Dermis microvascular lymphatic vessel endothelial cell (primary cell): ENCODE data around the gene MYL3. TPM values are rescaled to one million over a fixed set of nuclear protein-coding genes. Genes with fewer than 3 reads are reported as not detected.

Experiments used
- DNase-seq, 2 donors: peaks; one replicate each; pipeline versions ENCODE4 v3.0.0 to v3.0.0-alpha.2; 2010; ENCODE audit warnings: low read depth in 2 of 2
- total RNA-seq: library from RNA; depleted of rRNA; stranded (reverse); fragments of >200 nt; gene quantifications from 2 replicates; pipeline ENCODE4 v1.2.1, GENCODE V29; 2014

Gene MYL3
- total RNA-seq, 1 donor from 2014 or later = not detected

DNA sequence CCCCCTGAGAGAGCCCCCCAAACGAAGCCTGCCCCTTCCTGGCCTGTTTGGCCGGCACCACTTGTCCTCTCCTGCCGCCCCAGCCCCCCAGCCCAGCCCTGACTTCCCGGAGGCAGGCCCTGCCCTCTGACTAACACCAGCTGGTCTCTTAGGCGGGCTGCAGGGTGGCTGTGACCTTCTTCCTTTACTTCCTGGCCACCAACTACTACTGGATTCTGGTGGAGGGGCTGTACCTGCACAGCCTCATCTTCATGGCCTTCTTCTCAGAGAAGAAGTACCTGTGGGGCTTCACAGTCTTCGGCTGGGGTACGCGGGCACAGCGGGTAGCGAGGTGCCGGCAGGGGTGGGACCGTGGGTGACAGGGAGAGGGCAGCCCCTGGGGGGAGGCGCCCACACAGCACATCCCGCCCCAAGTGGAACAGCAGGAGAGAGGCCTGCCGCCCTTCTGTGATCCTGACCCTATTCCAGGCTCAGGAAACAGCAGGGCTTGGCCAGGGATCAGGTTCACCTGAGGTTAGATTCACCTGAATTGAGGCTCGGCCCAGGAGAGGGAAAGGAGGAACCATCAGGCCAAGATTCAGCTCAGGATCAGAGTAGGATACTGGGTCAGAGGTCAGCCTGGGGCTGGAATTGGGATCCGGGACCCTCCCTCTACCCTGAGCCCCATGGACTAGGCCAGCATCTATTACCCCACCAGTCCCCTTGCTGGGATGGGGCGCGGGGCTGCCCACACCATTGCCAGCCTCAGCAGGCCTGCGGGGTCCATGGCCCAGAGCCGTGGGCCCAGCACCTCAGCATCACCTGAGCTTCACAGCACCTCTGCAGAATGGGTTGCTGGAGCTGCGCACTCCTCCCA is 36.1 kb upstream of the MYL3 start:
- DNase-seq = no peak

DNA sequence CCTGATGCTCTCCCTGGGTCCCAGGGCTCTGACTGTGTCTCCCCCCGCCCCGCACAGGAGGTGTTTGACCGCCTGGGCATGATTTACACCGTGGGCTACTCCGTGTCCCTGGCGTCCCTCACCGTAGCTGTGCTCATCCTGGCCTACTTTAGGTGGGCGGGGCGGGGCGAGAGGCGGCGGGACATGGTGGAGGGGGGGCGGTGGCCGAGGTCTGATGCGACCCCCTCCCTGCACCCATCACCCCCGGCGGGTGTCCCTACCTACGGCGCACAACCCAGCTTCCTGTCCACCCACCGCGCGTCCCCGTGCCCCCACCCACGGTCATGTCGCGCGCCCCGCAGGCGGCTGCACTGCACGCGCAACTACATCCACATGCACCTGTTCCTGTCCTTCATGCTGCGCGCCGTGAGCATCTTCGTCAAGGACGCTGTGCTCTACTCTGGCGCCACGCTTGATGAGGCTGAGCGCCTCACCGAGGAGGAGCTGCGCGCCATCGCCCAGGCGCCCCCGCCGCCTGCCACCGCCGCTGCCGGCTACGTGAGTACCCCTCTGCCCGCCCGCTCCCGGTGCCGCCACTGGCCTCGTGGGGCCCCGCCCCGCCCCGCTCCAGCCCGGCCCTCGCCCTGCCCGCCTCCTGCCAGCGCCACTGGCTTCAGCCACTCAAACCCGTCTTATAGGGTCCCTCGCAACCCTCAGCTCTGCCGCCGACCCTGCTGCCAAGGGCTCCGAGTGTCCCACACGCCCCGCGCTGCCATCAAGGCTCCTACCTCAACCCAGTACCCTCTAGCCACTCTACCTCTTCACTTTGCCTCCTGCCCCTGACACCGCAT is 35.3 kb upstream of the MYL3 start:
- no peak for DNase-seq

DNA sequence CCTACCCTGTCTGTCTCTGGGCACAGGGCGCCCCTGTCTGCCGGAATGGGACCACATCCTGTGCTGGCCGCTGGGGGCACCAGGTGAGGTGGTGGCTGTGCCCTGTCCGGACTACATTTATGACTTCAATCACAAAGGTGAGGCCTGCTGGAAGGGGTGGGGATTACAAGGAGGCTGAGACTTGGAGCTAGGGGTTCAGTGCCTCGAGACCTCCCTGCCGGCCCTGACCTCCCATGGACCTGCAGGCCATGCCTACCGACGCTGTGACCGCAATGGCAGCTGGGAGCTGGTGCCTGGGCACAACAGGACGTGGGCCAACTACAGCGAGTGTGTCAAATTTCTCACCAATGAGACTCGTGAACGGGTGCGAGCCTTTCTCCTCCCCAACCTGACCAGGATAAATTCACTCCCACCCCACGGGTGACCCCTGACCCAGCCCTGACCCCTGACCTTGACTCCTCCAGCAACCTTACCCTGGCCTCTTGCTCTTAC is 34.6 kb upstream of the MYL3 start:
- no peak for DNase-seq

DNA sequence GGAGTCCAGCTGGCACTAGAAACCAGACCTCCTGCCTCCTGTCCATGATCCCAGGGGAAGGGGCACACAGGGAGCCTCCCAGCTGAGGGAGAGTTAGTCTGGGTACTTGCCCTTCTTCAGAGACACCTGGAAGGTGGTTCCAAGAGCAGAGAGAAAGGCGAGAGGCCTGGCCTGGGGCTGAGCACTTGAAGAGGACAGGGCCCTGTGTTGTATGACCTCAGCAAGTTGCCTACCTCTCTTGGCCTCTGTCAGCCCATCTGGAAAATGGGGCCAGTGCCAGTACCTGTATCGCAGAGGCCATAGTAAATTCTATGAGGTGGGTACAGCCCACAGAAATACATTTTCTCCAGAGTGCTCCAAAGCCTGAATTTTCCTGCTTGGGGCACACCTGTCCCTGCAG is 33.8 kb upstream of the MYL3 start:
- no peak for DNase-seq

DNA sequence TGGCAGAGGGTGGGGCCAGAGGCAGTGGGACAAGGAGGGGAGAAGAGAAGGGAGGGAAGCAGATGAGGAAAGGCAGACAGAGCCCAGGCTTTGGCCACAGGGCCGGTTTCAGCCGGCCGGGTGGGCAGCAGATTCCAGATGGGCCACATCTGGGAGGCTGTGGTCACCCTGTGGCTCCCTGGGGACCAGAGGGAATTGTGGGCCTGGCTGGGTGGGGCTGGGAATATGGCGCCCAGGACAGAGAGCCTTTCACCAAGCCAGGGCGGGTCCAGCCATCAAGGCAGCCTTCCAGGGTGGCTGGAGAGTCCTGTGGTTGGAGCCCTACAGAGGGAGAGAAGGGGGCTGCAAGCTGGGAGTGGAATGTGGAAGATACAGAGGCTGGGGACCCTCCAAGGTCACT is 33.1 kb upstream of the MYL3 start:
- DNase-seq = no peak

DNA sequence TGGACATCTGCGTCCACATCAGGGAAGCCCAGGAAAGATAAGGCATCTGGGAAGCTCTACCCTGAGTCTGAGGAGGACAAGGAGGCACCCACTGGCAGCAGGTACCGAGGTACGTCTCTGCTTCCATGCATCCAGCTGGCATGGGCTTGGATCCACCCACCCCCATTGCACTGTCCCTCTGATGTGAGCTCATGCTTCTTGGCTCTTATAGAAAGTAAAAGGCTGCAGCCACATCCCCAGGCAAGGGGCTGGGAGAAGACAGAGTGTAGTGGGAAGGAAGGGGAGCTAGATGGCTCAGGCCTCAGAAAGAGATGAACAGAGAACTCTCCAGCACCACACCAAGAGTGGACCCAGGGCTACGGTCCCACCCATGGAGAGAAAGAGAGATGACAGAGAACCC is 32.5 kb upstream of the MYL3 start:
- no peak for DNase-seq

DNA sequence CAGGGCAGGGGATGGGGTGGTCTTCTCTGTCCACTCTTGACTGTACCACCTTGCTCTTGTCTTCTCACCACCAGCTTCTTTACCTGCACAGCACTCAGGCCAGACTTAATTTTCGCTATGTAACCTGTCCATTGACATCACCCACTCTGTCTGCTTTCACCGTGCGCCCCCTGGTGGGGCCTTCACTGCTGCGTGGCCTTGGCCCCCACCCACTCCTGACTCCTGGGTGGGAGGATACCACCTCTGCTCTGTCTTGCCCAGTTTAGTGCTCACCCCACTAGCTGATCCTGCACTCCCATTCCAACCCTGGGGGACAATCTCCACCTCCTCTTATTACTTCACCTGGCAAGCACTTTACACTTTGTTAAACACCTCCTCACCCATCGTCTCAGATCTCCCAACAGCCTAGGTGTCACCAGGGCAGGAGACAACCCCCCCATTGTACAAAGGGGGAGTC is 32.0 kb upstream of the MYL3 start:
- DNase-seq = peak; percentile 26 to 60

DNA sequence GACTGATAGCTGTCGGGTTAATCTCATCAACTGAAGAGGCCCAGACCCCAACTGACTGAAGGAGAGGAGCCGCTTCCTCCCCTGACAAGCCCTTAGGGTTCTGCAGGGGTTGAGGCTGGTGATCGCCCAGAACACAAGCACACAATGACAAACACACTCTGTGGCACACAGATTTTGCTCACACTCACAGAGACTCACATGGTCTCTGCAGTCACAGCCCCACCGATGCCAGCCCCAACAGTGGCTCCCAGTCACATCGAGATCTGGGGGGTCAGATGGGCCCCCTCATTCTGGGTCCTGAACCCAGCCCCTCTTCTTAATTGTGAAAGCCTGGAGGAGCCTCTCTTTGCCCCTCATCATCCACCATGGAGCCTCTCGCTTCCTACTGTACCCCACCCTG is 31.0 kb upstream of the MYL3 start:
- no peak for DNase-seq

DNA sequence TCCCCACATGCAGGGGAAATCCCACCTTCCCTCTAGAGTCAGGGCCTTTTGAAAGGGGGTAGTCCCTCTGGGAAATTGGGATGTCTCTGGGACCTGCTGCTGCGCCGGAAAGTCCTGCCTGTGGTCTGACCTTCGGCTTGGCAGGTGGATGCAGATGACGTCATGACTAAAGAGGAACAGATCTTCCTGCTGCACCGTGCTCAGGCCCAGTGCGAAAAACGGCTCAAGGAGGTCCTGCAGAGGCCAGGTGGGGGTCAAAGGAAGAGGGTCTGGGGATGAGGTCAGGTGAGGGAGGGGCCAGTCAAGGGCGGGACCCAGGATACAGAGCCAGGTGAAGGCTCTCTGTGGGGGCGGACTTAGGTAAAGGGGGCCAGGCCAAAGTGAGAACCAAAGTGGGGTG is 30.5 kb upstream of the MYL3 start:
- DNase-seq = no peak

DNA sequence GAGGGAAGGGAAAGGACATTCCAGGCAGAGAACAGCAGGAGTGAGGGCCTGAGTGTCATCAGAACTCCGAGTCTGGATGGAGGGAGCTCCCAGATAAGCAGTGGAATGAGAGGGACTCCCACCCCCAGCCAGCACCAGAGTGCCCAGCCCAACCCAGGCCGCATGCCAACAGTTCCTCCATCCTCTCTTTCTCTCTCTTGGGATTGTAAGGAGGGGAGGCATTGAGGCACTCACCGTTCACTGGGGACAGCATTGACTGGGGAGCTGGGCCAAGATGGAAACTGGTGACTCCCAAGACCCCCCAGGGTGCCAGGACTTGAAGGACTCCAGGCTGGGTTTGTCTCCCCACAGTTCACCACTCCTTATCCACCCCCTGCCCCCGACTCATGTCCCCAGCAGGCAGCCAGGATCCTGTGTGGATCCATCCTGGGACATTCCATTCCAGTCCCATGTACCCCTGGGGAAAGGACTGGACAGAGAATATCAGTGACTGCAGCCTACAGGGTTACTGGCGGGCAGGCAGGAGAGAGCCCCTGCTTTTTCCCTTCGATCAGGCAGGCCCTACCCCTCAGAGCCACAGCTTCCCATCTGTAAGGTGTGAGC is 30.0 kb upstream of the MYL3 start:
- no peak for DNase-seq

DNA sequence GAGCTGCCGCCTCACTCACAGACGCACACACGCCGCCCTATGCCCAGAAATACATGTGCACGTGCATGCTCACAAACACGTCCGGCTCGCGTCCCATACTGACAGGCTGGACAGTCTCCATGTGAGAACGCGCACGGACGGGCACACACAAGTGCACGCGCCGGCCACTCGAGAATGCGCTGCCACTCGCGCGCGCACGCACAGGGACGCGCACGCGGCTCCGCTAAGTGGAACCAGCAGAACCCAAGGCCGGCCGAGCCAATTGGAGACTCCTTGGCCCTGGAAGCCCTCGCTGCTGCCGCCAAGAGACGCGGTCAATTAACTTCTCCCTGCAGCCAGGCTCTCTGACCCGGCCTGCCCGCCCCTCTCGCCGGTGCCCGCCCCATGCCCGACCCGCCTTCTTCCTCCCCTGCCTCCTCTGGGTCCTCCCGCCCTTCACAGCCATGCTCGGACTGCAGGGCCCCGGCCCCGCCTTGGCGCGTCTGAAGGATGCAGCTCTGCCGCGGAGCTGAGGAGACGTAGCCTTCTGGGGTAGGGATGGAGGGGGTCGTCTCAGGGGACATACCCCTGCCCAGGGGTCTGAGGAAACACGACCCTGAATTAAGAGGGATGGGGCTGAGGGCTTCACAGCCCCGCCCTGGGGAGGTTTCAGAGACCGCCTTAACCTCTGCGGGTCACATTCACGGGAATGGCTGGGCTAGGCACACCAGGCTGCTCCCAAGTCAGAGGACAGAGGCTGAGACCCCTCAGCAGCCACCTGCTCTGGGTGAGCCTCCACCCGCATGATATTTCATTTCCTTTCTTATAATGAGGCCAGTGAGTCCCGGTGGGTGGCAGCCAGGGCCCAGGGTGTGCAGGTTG is 29.3 kb upstream of the MYL3 start:
- peak; percentile 23 to 70 for DNase-seq

DNA sequence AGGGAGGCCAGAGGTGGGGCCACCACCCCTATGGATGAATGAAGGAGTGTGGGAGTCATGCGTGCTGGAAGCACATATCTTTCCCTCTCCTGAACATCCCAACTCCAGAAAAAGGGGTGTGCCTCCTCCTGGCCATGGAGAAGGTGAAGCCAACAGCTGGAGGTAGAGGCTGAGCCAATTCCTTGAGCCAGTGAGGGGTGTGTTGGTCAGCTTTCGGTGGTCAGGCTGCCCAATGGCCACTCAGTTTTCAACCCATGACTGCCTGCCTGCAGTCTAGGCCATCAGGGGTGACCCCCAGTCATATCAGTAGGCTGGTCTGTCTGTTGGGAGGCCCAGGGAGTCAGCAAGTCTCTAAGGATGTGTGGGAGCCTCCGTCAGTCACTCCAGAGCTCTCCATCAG is 27.9 kb upstream of the MYL3 start:
- no peak for DNase-seq

DNA sequence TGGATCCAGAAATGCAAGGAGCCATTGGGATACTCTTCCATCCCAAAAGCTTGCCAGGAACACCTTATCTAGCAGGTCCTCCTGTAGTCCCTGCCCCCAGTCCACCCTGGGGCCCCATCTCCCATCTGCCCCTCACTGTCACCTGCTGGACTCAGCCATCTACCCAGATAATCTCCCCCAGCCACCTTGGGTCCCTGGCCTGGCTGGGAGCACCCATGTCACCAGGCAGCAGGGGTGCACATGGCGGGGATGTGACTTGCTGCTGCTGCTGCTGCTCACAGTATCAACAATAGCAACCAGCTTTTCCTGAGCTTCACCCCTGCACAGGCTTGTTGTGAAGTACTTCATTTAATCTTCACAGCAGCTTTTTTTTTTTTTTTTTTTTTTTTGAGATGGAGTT is 26.9 kb upstream of the MYL3 start:
- DNase-seq = no peak

DNA sequence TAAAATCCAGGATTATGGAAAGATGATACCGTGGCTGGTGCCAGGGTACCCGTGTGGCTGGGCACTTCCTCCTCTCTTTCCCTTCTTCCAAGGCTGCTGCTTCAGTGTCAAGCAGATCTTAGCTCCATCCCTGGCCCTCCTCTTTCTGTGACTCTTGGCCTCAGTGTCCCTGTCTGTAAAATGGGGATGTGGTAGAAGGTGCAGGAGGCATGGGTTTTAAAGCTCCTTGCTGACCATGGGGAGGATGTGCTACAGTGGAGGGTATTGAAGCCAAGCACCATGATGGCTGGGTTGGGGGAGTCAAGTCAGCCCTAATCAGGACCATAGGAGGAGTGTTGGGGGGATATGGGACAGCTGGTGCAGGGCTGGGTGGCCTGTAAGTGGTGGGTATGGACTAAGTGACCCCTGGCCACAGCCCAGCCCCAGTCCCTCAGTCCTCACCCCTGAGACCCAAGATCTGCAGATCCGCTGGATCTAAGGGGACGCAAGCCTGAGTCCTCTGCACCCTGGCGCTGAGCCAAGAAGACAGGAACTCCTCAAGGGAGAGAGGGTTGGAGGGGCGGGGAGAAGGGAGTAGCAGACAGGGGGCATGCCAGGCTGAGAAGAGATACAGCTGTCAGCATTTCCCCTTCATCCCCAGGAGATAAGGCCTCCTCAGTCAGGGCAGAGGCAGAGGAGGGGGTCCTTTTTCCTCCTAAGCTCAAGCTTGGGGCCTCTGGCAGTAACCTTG is 26.3 kb upstream of the MYL3 start:
- no peak for DNase-seq

DNA sequence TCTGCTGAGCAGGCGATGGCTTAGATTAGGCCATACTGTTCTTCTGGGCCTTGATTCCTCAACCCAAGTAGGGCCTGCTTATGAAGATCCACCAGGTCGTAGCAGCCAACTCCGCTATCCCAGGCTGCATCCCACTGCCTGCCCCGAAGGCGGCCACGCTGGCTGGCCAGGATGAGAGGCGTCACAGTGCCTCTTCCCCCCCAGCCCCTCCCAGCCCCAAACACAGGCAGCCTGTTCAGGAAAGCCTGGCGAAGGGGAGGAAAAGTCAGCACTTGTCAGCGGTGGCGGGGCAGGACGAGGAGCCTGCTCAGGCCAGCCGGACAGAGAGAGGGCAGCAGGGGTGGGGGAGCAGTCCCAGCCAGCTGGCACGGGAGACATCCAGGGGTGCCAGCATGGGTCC is 25.5 kb upstream of the MYL3 start:
- DNase-seq = no peak

DNA sequence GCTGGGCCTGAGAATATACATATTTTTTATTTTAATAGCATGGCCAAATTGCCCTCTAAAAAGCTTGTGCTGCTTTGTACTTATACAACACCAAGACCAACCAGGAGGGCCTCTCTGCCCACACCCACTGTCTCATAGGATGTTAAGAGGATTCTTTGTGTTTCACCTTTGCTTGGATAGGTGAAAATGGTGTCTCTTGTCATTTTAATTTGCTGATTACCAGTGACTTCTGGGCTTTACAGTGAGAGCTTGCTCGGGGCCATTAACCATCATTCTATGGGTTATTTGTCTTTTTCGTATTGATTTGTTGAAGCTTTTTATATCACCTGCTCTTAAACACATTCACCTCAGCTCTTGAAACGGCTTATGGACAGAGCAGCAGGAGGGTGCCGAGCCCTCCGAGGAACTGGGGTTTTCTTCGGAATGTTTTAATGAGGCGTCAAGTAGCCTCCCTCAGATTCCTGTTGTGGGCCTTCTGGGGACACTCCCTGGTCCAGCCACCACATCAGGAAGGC is 24.8 kb upstream of the MYL3 start:
- no peak for DNase-seq

DNA sequence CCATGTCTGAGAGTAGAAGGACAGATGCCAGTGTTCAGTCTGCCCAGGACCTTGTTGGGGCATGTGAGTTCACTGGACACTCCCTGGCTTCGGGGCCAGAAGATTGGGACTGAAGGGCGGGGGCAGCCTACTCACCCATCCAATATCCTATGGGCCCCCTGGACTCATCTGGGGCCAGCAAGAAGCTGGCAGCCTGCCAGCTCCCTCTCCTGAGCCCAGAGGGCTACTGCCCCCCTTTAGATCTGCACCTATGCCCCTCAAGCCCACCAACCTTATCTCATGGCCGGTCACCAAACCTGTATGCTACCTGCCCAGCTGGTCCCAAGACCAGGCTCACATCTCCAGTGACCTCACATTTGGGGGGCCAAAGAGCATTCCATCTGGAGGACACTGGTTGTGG is 22.4 kb upstream of the MYL3 start:
- DNase-seq = no peak

DNA sequence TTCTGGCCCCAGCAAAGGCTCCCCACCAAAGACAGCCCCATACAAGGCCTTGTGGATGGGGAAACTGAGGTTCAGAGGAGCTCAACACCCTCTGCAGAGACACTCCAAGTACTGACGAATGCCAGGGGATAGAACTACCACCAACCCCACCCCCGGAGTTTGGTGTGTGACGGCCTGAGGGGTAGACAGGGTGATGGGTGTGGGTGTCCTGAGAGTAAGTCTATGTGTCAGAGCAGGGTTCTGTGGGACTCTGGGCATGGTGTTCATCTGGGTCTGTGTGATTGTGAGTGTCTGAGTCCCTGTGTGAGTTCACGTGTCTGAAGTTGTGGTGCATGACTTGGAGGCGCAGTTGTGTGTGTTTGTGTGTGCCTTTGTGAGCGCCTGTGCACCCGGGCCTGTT is 21.7 kb upstream of the MYL3 start:
- no peak for DNase-seq

DNA sequence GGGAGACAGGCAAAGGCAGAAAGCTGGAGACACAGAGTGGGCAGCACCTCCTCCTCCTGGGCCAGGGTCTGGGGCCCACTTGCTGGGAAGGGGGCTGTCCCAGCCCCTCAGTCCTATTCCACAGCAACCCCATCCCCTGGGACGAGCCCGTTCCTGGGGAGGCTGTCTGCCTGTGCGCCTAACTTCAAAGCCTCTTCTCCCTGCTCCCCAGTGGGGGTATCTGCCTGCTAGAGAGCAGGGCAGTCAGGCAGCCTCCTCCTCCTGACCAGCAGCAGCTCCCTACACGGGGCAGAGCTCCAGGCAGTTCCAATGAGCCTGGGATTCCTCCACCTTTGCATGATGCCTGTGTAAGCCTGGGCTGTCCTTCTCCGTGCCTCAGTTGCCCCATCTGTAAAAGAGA is 21.2 kb upstream of the MYL3 start:
- no peak for DNase-seq

DNA sequence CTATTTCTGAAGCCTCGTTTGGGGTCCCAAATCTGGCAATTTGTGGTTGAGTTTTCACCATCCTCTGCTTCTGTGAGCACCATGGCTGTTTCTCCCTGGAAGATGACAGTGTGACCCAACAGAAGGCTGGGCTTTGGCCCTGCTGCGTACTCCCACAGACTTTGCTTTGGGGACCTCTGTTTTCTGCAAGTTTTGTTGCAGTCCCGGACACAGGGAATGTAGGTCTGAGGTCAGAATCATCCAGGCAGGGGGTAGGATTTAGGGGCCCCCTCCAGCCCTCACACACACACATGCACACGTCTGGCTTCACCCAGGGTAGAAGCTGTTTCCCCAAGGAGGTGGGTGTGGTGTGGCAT is 20.6 kb upstream of the MYL3 start:
- DNase-seq = no peak
